ENCODE measurements around the gene DRC1.

GRCh38 chr2:26487192-26487591 is 85.5 kb downstream of the DRC1 start:
- no peak for TF ChIP-seq TAF1 (IDR thresholded peaks at IDR 0.05; ENCODE audit: low read depth)
- TF ChIP-seq CEBPB (IDR thresholded peaks at IDR 0.05), result no peak
- TF ChIP-seq ZBTB7A (IDR thresholded peaks at IDR 0.05; ENCODE audit: low read depth), result no peak
- no peak for TF ChIP-seq FOXM1 (IDR thresholded peaks at IDR 0.05; ENCODE audit: borderline replicate concordance, low read depth)
